IPS-15b (cell line): ENCODE measurements around the gene CNTNAP2.
"Not testable (repeated sequence)": the region's sequence is repeated elsewhere in the genome, so short reads cannot be mapped to it uniquely, and the experiment has no call there.

Experiments
- H3K27me3 ChIP-seq: one replicate; pipeline ENCODE4 v1.6.1; 2013; ENCODE audit warnings: low read length; ENCODE audit not compliant: control insufficient read depth, insufficient read depth
- H3K36me3 ChIP-seq: one replicate; pipeline ENCODE4 v1.6.1; 2013; ENCODE audit warnings: low read length; ENCODE audit not compliant: control insufficient read depth, insufficient read depth
- H3K4me1 ChIP-seq: one replicate; pipeline ENCODE4 v1.6.1; 2013; ENCODE audit warnings: mild to moderate bottlenecking, low read length; ENCODE audit not compliant: control insufficient read depth, insufficient read depth
- H3K4me3 ChIP-seq: one replicate; pipeline ENCODE4 v1.5.1; 2013; ENCODE audit warnings: low read depth, low read length
- H3K9ac ChIP-seq: one replicate; pipeline ENCODE4 v1.6.1; 2013; ENCODE audit warnings: low read depth, mild to moderate bottlenecking, low read length
- H3K9me3 ChIP-seq: one replicate; pipeline ENCODE4 v1.6.1; 2013; ENCODE audit warnings: mild to moderate bottlenecking, low read length; ENCODE audit not compliant: control insufficient read depth, insufficient read depth

CNTNAP2 gene

GRCh38 chr7:147707926-147708325 is 1591.3 kb downstream of the CNTNAP2 start:
- H3K9me3 ChIP-seq: no peaks in the 10 kb centered on the region
- H3K4me1 ChIP-seq: no peaks in the 10 kb centered on the region
- H3K36me3 ChIP-seq: no peaks in the 10 kb centered on the region
- H3K9ac ChIP-seq: no peak overlapping the region
- no peaks in the 10 kb centered on the region for H3K27me3 ChIP-seq
- H3K4me3 ChIP-seq: no peak overlapping the region

- H3K27me3 ChIP-seq: no peaks in the 10 kb centered on the region
- no peak overlapping the region for H3K9ac ChIP-seq
- H3K36me3 ChIP-seq: no peaks in the 10 kb centered on the region
- H3K4me1 ChIP-seq: no peaks in the 10 kb centered on the region
- no peak overlapping the region for H3K4me3 ChIP-seq
- no peaks in the 10 kb centered on the region for H3K9me3 ChIP-seq
Observed at GRCh38 chr7:147708871-147709270, 1592.3 kb downstream of the CNTNAP2 start.

- Histone ChIP-seq H3K27me3 (no peaks in the 10 kb centered on the region), H3K9ac (no peak overlapping the region), H3K4me1 (no peaks in the 10 kb centered on the region), H3K4me3 (no peak overlapping the region), H3K36me3 (no peaks in the 10 kb centered on the region), H3K9me3 (no peaks in the 10 kb centered on the region)
Observed at GRCh38 chr7:147711447-147711846, 1594.8 kb downstream of the CNTNAP2 start.

GRCh38 chr7:147721962-147722830 is 1605.6 kb downstream of the CNTNAP2 start:
- Histone ChIP-seq H3K4me3 (no peak overlapping the region), H3K9me3 (no peaks in the 10 kb centered on the region), H3K4me1 (no peaks in the 10 kb centered on the region), H3K9ac (no peak overlapping the region), H3K36me3 (no peaks in the 10 kb centered on the region), H3K27me3 (no peaks in the 10 kb centered on the region)

- H3K36me3 ChIP-seq: no peaks in the 10 kb centered on the region
- no peaks in the 10 kb centered on the region for H3K27me3 ChIP-seq
- no peak overlapping the region for H3K4me3 ChIP-seq
- no peaks in the 10 kb centered on the region for H3K4me1 ChIP-seq
- no peak overlapping the region for H3K9ac ChIP-seq
- H3K9me3 ChIP-seq: no peaks in the 10 kb centered on the region
Observed at GRCh38 chr7:147723536-147723935, 1606.9 kb downstream of the CNTNAP2 start.

- no peak overlapping the region for H3K4me3 ChIP-seq
- H3K9me3 ChIP-seq: no peaks in the 10 kb centered on the region
- no peaks in the 10 kb centered on the region for H3K36me3 ChIP-seq
- H3K27me3 ChIP-seq: no peaks in the 10 kb centered on the region
- H3K9ac ChIP-seq: no peak overlapping the region
- no peaks in the 10 kb centered on the region for H3K4me1 ChIP-seq
Observed at GRCh38 chr7:147731311-147731710, 1614.7 kb downstream of the CNTNAP2 start.

GRCh38 chr7:147737559-147738214 is 1621.1 kb downstream of the CNTNAP2 start:
- H3K9me3 ChIP-seq, H3K9ac ChIP-seq, H3K27me3 ChIP-seq, H3K4me3 ChIP-seq, H3K36me3 ChIP-seq, H3K4me1 ChIP-seq: not testable (repeated sequence)

- Histone ChIP-seq H3K4me3 (no peak overlapping the region), H3K27me3 (no peaks in the 10 kb centered on the region), H3K9ac (no peak overlapping the region), H3K9me3 (no peaks in the 10 kb centered on the region), H3K36me3 (no peaks in the 10 kb centered on the region), H3K4me1 (no peaks in the 10 kb centered on the region)
Observed at GRCh38 chr7:147742301-147742700, 1625.7 kb downstream of the CNTNAP2 start.

GRCh38 chr7:147756300-147756699 is 1639.7 kb downstream of the CNTNAP2 start:
- no peak overlapping the region for H3K9ac ChIP-seq
- H3K9me3 ChIP-seq: no peaks in the 10 kb centered on the region
- no peaks in the 10 kb centered on the region for H3K27me3 ChIP-seq
- no peak overlapping the region for H3K4me3 ChIP-seq
- H3K4me1 ChIP-seq: no peaks in the 10 kb centered on the region
- H3K36me3 ChIP-seq: no peaks in the 10 kb centered on the region

- H3K27me3 ChIP-seq: no peaks in the 10 kb centered on the region
- H3K4me3 ChIP-seq: no peak overlapping the region
- no peaks in the 10 kb centered on the region for H3K4me1 ChIP-seq
- no peak overlapping the region for H3K9ac ChIP-seq
- H3K9me3 ChIP-seq: no peaks in the 10 kb centered on the region
- H3K36me3 ChIP-seq: no peaks in the 10 kb centered on the region
Observed at GRCh38 chr7:147759327-147759943, 1642.8 kb downstream of the CNTNAP2 start.

GRCh38 chr7:147765301-147765700 is 1648.7 kb downstream of the CNTNAP2 start:
- Histone ChIP-seq H3K9ac (no peak overlapping the region), H3K27me3 (no peaks in the 10 kb centered on the region), H3K9me3 (no peaks in the 10 kb centered on the region), H3K36me3 (no peaks in the 10 kb centered on the region), H3K4me1 (no peaks in the 10 kb centered on the region), H3K4me3 (no peak overlapping the region)

- no peaks in the 10 kb centered on the region for H3K27me3 ChIP-seq
- no peaks in the 10 kb centered on the region for H3K36me3 ChIP-seq
- H3K4me1 ChIP-seq: no peaks in the 10 kb centered on the region
- H3K9ac ChIP-seq: no peak overlapping the region
- no peaks in the 10 kb centered on the region for H3K9me3 ChIP-seq
- H3K4me3 ChIP-seq: no peak overlapping the region
Observed at GRCh38 chr7:147771344-147771743, 1654.7 kb downstream of the CNTNAP2 start.
